GM21723 (cell line): ENCODE measurements around the gene CALML6.

ENCODE experiments used
- ATAC-seq: cut with Tn5 transposase; IDR thresholded peaks from one replicate; pipeline ENCODE4 v1.9.1; 2021; ENCODE audit warnings: mild to moderate bottlenecking, moderate library complexity; ENCODE audit not compliant: unreplicated experiment

The CALML6 gene

DNA sequence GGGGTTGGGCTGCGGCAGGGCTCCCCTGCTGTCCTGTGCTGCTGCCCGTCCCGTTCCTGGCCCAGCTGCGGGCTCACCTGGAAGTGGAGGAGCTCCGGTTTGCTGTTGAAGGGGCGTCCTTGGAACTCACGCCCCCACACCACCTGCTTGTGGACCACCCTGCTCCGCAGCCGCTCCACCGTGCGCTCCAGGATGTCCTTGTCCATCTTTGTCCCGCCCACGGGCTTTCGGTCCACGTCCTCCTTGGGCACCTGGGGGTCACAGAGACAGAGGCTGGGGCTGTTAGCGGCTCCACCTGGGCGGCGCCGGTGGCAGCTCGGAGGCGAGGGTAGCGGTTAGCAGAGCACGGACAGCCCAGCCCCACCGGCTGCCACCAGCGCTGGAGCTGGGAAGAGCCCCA lies 49.8 kb downstream of the CALML6 start:
- ATAC-seq: no peak

DNA sequence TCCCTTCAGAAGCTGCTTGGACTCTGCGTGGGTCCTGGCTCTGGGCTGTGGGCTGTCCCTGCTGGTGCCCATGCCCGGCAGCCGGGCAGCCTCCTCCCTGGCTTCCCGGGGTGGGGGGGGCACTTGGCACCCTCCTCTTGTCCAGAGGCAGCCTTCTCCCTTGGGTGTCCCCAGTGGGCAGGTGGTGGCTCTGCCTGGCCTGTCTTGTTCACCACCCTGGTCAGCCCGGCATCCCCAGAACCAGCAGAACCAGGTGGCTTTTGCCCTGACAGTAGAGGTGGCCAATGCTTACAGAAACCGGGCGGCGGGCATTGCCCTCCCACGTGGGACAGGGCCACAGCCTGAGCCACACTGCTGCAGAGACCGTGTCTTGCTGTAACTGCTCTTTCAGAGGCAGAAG lies 50.5 kb downstream of the CALML6 start:
- ATAC-seq: no peak

DNA sequence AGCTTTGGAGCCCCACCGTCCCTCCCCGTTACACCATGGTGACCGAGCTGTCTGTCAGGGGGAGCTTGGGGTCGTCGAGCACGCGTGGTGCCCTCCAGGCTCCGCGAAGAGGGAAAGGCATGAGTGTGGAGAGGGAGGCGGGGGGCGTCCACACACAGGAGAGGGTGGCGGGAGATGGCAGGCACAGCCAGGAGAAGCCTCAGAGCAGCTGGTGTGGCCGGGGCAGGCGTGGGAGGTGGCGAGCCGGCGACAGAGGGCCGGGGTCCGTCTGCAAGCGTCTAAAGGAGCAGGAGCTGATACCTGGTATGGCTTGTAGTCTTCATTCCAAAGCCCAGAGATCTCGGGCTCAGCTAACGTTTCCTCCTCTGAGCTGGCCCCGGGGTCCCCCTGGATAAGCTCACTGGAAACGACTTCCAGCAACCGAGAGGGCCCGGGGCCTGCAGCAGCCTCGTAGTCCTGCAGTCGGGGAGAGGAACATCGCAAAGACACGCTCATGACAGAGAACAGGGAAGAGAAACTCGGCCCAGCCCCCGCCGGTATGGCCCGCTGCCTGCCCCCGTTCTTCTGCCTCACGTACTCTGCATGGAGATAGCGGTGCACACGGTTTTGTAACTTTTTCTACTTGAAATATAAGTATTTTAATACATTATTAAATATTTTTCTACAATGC lies 51.1 kb downstream of the CALML6 start:
- no peak for ATAC-seq
